Calu3 (cell line): Measurements from ENCODE around the gene CSF3R. TPM values are rescaled to one million over a fixed set of nuclear protein-coding genes. Genes with fewer than 3 reads are reported as not detected.

Source experiments
- BruUV-seq: library from RNA; stranded (reverse); fragments of 400-500 nt; replicated peaks from 2 replicates; lab custom pipeline; 2021; lab: Mats Ljungman, UMichigan
- CTCF ChIA-PET: fragments of 300-600 bp; sonication (Branson Sonifier 250); formaldehyde crosslinking; loops from one replicate; lab custom pipeline; 2022; ENCODE audit warnings: antibody characterized with exemption; lab: Charles Lee
- DNase-seq: peaks from one replicate; pipeline ENCODE4 v3.0.0; 2022
- H3K27ac Mint-ChIP-seq: one replicate; pipeline ENCODE4 v1.8.0; 2022; ENCODE audit warnings: mixed read lengths; ENCODE audit not compliant: unreplicated experiment
- H3K27me3 Mint-ChIP-seq: one replicate; pipeline ENCODE4 v1.8.0; 2022; ENCODE audit warnings: mixed read lengths; ENCODE audit not compliant: unreplicated experiment
- H3K36me3 Mint-ChIP-seq: one replicate; pipeline ENCODE4 v1.8.0; 2022; ENCODE audit warnings: mild to moderate bottlenecking, moderate library complexity, mixed read lengths; ENCODE audit not compliant: insufficient read depth, unreplicated experiment
- H3K4me1 Mint-ChIP-seq: one replicate; pipeline ENCODE4 v1.8.0; 2022; ENCODE audit warnings: mild to moderate bottlenecking, low read depth, mixed read lengths; ENCODE audit not compliant: unreplicated experiment
- H3K4me3 Mint-ChIP-seq: one replicate; pipeline ENCODE4 v1.8.0; 2022; ENCODE audit warnings: mild to moderate bottlenecking, low read depth, moderate library complexity, mixed read lengths; ENCODE audit not compliant: unreplicated experiment
- H3K9me3 Mint-ChIP-seq: one replicate; pipeline ENCODE4 v1.8.0; 2022; ENCODE audit warnings: low read depth, mixed read lengths; ENCODE audit not compliant: unreplicated experiment
- CTCF ChIP-seq: fragments of 200-600 bp; IDR thresholded peaks from one replicate; pipeline ENCODE4 v1.8.0; 2022; ENCODE audit warnings: antibody characterized with exemption; ENCODE audit not compliant: unreplicated experiment
- intact Hi-C: fragments of 100-400 bp; cut with micrococcal nuclease; formaldehyde crosslinking; loops from one replicate; pipeline ENCODE4 v1.10.0; 2022; ENCODE audit not compliant: unreplicated experiment
- total RNA-seq: library from RNA; stranded (reverse); gene quantifications from 2 replicates; pipeline ENCODE4 v1.2.3, GENCODE V29; 2022

CSF3R gene
- total RNA-seq, 1 experiment from 2014 or later, result not detected

GRCh38 chr1:36433102-36433501, 49.6 kb downstream of the CSF3R start:
- peak overlapping the region; percentile 21 for H3K27ac Mint-ChIP-seq
- BruUV-seq, result no TSS peak
- no peak for TF ChIP-seq CTCF
- H3K4me3 Mint-ChIP-seq, result no peak overlapping the region
- no peaks in the 10 kb centered on the region for H3K9me3 Mint-ChIP-seq
- DNase-seq, result no peak
- CTCF ChIA-PET, result interaction anchor here (0.9 kb wide), 1 partner anchor 65 kb away, joined by 3 read pairs; no protein-coding TSS in a partner anchor
- no peaks in the 10 kb centered on the region for H3K27me3 Mint-ChIP-seq
- peaks cover 46% of the 10 kb centered on the region for H3K4me1 Mint-ChIP-seq
- H3K36me3 Mint-ChIP-seq, result peaks cover 14% of the 10 kb centered on the region
- intact Hi-C loops, result no loop called here

GRCh38 chr1:36432616-36433015, 50.1 kb downstream of the CSF3R start:
- H3K4me3 Mint-ChIP-seq, result no peak overlapping the region
- peaks cover 14% of the 10 kb centered on the region for H3K36me3 Mint-ChIP-seq
- intact Hi-C loops, result no loop called here
- peak; percentile 13 for DNase-seq
- H3K27ac Mint-ChIP-seq, result peak overlapping the region; percentile 21
- H3K9me3 Mint-ChIP-seq, result no peaks in the 10 kb centered on the region
- no TSS peak for BruUV-seq
- no peaks in the 10 kb centered on the region for H3K27me3 Mint-ChIP-seq
- CTCF ChIA-PET, result interaction anchor here (0.5 kb wide), 1 partner anchor 237 kb away, joined by 4 read pairs; no protein-coding TSS in a partner anchor
- no peak for TF ChIP-seq CTCF
- H3K4me1 Mint-ChIP-seq, result peaks cover 46% of the 10 kb centered on the region

- BruUV-seq, result no TSS peak
- Mint-ChIP-seq H3K9me3 (no peaks in the 10 kb centered on the region), H3K27me3 (no peaks in the 10 kb centered on the region), H3K27ac (no peak overlapping the region), H3K4me1 (peaks cover 18% of the 10 kb centered on the region), H3K36me3 (no peaks in the 10 kb centered on the region), H3K4me3 (no peak overlapping the region)
- DNase-seq, result no peak
- CTCF ChIA-PET, result interaction anchor here (0.7 kb wide), 1 partner anchor 1054 kb away, joined by 3 read pairs; no protein-coding TSS in a partner anchor
- intact Hi-C loops, result no loop called here
- TF ChIP-seq CTCF, result no peak
These were observed 56.9 kb downstream of the CSF3R start for GRCh38 chr1:36425791-36426190.

GRCh38 chr1:36421649-36422048, 61.1 kb downstream of the CSF3R start:
- intact Hi-C loops, result loop anchor here (2.0 kb wide), 2 partner anchors 71 to 121 kb away; no protein-coding TSS in a partner anchor
- H3K27me3 Mint-ChIP-seq, result no peaks in the 10 kb centered on the region
- H3K27ac Mint-ChIP-seq, result peak overlapping the region; percentile 37
- no TSS peak for BruUV-seq
- DNase-seq, result no peak
- TF ChIP-seq CTCF, result no peak
- H3K4me1 Mint-ChIP-seq, result peaks cover 22% of the 10 kb centered on the region
- no peaks in the 10 kb centered on the region for H3K36me3 Mint-ChIP-seq
- H3K9me3 Mint-ChIP-seq, result no peaks in the 10 kb centered on the region
- no peak overlapping the region for H3K4me3 Mint-ChIP-seq
- CTCF ChIA-PET, result interaction anchor here (0.6 to 1.3 kb wide), 3 partner anchors 50 to 115 kb away, joined by 4 to 7 read pairs (median 5); no protein-coding TSS in a partner anchor
